GM12801 (cell line): ENCODE data around the gene MIPEP.

Experiments used
- TF ChIP-seq, protein P1 (sequence below): IDR thresholded peaks from one replicate; pipeline ENCODE4 v1.5.1; 2011; ENCODE audit warnings: control low read depth; ENCODE audit not compliant: insufficient read length; ENCODE audit errors: extremely low read depth

Gene MIPEP

DNA sequence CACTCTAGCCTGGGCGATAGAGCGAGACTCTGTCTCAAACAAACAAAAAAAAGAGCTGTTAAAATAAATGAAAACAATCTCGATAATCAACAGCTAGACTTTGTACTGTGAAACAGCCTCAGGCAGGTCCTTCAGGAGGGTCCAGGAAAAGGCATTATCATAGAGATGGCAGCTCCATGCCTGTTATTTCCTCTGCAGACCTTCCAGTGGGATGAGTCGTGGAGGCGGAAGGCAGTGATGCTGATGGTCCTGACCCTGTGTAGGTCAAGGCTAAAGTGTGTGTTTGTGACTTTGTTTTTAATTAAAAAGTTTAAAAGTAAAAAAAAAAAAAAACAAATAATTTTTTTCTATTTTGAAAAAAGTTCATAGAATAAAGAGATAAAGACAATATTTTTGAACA, 201.6 kb downstream of the MIPEP start:
- TF ChIP-seq, protein P1, sequence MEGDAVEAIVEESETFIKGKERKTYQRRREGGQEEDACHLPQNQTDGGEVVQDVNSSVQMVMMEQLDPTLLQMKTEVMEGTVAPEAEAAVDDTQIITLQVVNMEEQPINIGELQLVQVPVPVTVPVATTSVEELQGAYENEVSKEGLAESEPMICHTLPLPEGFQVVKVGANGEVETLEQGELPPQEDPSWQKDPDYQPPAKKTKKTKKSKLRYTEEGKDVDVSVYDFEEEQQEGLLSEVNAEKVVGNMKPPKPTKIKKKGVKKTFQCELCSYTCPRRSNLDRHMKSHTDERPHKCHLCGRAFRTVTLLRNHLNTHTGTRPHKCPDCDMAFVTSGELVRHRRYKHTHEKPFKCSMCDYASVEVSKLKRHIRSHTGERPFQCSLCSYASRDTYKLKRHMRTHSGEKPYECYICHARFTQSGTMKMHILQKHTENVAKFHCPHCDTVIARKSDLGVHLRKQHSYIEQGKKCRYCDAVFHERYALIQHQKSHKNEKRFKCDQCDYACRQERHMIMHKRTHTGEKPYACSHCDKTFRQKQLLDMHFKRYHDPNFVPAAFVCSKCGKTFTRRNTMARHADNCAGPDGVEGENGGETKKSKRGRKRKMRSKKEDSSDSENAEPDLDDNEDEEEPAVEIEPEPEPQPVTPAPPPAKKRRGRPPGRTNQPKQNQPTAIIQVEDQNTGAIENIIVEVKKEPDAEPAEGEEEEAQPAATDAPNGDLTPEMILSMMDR = no peak

DNA sequence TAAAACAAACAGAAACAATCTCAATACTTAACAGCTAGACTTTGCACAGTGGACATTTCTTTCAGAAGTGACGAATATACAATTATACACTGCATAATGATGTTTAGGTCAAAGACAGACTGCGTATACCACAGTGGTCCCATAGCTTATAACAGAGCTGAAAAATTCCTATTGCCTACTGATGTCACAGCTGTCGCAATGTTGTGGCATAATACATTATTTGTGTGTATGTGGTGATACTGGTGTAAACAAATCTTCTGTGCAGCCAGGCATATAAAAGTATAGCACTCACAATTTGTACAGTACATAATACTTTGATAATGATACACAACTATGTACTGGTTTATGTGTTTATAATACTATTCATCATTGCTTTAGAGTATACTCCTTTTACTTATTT, 202.3 kb downstream of the MIPEP start:
- TF ChIP-seq, protein P1 = no peak

DNA sequence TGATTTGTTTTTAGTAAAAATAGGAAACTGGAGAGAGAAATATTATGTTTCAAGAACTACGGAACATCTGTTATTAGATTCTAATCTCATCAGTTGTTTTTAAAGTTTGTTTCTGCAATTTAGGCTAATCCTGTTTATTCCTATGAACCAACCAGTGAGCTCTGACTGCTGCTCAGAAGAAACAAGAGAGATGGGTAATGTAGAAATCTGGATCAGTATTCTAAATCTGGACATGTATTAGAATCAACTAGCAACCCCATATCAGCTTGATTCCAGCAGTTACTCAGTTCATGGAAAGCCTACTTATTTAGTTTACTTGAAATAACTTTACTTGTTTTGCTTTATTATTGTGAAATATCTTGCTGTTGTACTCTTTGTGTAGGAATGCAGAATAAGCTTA, 203.8 kb downstream of the MIPEP start:
- TF ChIP-seq, protein P1 = no peak

DNA sequence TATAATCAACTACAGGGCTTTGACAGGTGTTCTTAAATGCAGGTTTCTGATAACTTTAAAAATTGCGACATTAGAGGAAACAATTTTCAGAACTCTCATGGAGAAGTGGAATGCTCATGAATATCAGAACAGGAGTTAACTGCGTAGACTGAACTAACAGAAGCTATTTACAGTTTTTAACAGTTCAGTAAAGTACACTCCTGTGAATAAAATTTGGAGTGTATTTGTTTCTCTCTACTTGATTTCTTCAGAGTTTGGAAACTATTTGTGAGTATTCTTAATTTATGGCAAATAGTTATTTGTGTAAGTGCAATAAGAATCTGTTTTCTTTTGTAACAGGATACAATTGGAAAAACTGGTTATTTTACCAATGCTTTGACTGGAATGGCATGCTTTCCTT, 204.6 kb downstream of the MIPEP start:
- TF ChIP-seq, protein P1 = no peak

DNA sequence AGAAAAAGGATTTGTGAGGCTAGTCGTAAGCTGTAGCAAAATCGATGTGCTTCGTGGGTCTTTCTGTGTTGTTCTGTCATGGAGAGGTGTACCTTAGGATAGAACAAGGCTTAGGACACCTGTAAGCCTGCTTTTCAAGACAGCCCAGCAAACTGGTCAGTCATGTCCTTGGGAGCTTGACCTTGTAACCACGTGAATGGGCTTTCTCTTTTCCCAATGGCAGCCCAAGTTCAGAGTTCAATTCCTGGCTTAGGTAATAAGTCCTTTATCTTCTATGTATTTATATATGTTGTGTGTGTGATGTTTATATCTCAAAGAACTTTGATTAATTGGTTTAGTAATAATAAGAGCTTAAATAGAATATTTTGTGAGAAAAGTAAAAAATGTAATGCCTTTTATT, 206.1 kb downstream of the MIPEP start:
- TF ChIP-seq, protein P1 = no peak

DNA sequence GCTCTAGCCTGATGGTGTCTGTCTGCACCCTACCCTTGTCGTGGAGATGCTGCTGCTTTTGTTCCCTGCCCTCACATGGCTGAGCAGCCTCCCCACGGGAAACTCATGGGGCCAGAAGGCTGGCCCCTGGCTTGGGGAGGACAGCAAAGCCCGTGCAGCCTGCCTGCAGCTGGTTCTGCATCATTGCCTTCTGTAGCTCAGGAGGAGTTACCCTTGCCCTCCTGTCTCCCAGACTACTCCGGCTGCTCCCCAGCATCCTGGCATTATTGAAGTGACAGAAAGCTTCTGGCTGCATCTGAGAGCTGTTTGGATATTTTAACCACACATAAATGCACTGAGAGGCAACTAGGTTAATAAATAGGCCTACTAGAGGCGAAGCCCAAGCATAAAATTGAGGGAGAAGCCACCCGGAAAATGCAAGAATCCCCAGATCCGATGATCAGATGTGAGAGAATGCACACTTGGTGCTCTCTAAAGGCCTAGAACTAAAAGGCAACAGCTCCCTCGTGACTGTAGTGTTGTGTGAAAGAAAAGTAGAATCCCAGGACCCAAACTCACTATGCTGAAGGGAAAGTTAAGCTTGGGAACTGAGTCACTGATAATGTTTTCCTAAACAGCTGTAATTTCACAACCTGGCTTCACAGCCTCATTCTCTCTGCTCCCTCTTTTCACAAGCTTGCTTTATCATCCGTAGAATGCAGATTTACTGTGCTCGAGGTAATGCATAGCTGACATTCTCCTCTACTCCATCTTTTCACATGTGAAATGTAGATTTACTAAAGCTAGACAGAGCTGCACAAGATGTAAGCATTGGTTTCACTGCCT, 208.1 kb downstream of the MIPEP start:
- TF ChIP-seq, protein P1 = no peak
